ENCODE results near the gene RNF150. TPM values are rescaled to one million over a fixed set of nuclear protein-coding genes. Genes with fewer than 3 reads are reported as not detected.

RNF150 gene
- total RNA-seq, 1 experiment from 2014 or later = 0.15 TPM

- no peaks in the 10 kb centered on the region for H3K9me2 ChIP-seq (ENCODE audit: insufficient read depth)
- DNase-seq = peak; percentile 48 to 51
- H3K4me1 ChIP-seq (replicated peaks; ENCODE audit: insufficient read depth) = peaks cover 13% of the 10 kb centered on the region
- H3K27me3 ChIP-seq (ENCODE audit: insufficient read depth, low read depth) = no peaks in the 10 kb centered on the region
- no peaks in the 10 kb centered on the region for H3K36me3 ChIP-seq (ENCODE audit: low read depth)
- CTCF ChIA-PET = no interaction called here
- no peak overlapping the region for H3K27ac ChIP-seq
- no peak overlapping the region for H3K4me2 ChIP-seq
- H3F3A ChIP-seq (ENCODE audit: insufficient read depth, low read depth) = peaks cover 9% of the 10 kb centered on the region; the same call in 1 of the 2 replicates
- H4K20me1 ChIP-seq (ENCODE audit: insufficient read depth) = no peaks in the 10 kb centered on the region
- POLR2A ChIA-PET (ENCODE audit: unreplicated experiment) = no interaction called here
- no peak overlapping the region for H2AFZ ChIP-seq
- H3K79me2 ChIP-seq (ENCODE audit: low read depth) = no peaks in the 10 kb centered on the region
- BruUV-seq (replicated peaks) = no TSS peak
- no peak overlapping the region for H3K4me3 ChIP-seq
- intact Hi-C loops (cut with micrococcal nuclease; ENCODE audit: unreplicated experiment) = loop anchor here (1.0 to 5.0 kb wide), 5 partner anchors 23 to 1986 kb away; partner anchors contain the start of genes INPP4B, RNF150 and ZNF330
- no peaks in the 10 kb centered on the region for H3K9me3 ChIP-seq (ENCODE audit: insufficient read depth, low read depth)
- TF ChIP-seq CTCF (conservative IDR thresholded peaks at IDR 0.05) = peak; percentile 79
- TF ChIP-seq EZH2 (IDR thresholded peaks at IDR 0.05; ENCODE audit: low read depth) = no peak
Measured at GRCh38 chr4:140861359-140862176, 271.7 kb downstream of the RNF150 start.

DNA sequence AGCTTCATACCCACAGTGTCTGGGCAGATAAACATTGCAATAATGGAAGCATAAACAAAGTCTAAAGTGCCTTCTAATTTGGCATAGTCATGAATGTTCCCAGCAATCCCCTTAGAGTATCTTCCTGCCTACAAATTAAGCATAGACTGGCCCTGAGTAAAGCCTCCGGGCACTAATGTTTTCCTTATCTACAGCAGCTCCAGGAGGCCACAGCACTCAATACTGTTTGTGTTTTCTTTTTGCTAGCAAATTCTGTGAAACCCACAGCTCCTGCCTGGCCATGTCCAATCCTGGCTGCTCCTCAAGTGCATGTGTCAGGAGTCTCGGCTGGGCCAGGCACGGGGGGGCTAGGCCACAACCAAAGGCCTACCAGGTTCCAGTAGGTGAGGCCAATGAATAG lies 274.4 kb downstream of the RNF150 start:
- Histone ChIP-seq H3K27ac (no peak overlapping the region), H2AFZ (no peak overlapping the region), H3K4me1 (replicated peaks; ENCODE audit: insufficient read depth) (peaks cover 19% of the 10 kb centered on the region), H3K27me3 (ENCODE audit: insufficient read depth, low read depth) (no peaks in the 10 kb centered on the region), H4K20me1 (ENCODE audit: insufficient read depth) (no peaks in the 10 kb centered on the region), H3K9me2 (ENCODE audit: insufficient read depth) (no peaks in the 10 kb centered on the region), H3K4me2 (no peak overlapping the region), H3F3A (ENCODE audit: insufficient read depth, low read depth) (peaks cover 14% of the 10 kb centered on the region; the same call in 1 of the 2 replicates), H3K4me3 (no peak overlapping the region), H3K36me3 (ENCODE audit: low read depth) (no peaks in the 10 kb centered on the region), H3K79me2 (ENCODE audit: low read depth) (no peaks in the 10 kb centered on the region), H3K9me3 (ENCODE audit: insufficient read depth, low read depth) (no peaks in the 10 kb centered on the region)
- ChIA-PET CTCF (interaction anchor here (1.0 kb wide), 1 partner anchor 275 kb away, joined by 4 read pairs; the partner anchor contains the start of gene RNF150), POLR2A (ENCODE audit: unreplicated experiment) (no interaction called here)
- intact Hi-C loops (cut with micrococcal nuclease; ENCODE audit: unreplicated experiment) = loop anchor here (10.0 kb wide), 3 partner anchors 604 to 844 kb away; partner anchors contain the start of gene MAML3
- BruUV-seq (replicated peaks) = no TSS peak
- no peak for DNase-seq
- TF ChIP-seq EZH2 (IDR thresholded peaks at IDR 0.05; ENCODE audit: low read depth) (no peak), CTCF (conservative IDR thresholded peaks at IDR 0.05) (no peak)

DNA sequence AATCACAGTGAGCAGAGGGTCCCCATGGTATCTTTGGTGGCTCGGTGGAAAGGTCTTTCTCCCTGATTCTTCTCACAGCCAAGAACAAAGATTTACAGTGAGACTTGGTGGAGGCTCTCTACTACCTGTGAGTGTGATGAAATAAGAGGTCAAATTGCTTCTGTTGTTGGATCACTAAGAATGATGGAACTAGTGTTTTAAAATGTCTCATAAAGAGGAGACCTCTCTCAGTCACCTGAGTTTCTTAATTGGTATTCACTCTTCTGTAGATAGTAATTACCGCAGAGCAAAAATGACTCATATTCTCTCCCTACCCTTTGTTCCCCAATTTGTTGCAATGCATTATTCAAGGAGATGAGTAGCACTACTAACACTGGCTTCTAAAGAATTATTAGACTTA lies 276.2 kb downstream of the RNF150 start:
- Histone ChIP-seq H3F3A (ENCODE audit: insufficient read depth, low read depth) (peaks cover 14% of the 10 kb centered on the region; the same call in 1 of the 2 replicates), H2AFZ (peak overlapping the region; percentile 66), H3K27ac (peak overlapping the region; percentile 88), H4K20me1 (ENCODE audit: insufficient read depth) (no peaks in the 10 kb centered on the region), H3K27me3 (ENCODE audit: insufficient read depth, low read depth) (no peaks in the 10 kb centered on the region), H3K9me2 (ENCODE audit: insufficient read depth) (no peaks in the 10 kb centered on the region), H3K4me2 (peak overlapping the region; percentile 67), H3K9me3 (ENCODE audit: insufficient read depth, low read depth) (no peaks in the 10 kb centered on the region), H3K4me3 (peak overlapping the region; percentile 42; the same call in 1 of the 2 replicates), H3K36me3 (ENCODE audit: low read depth) (no peaks in the 10 kb centered on the region), H3K79me2 (ENCODE audit: low read depth) (no peaks in the 10 kb centered on the region), H3K4me1 (replicated peaks; ENCODE audit: insufficient read depth) (peaks cover 19% of the 10 kb centered on the region)
- intact Hi-C loops (cut with micrococcal nuclease; ENCODE audit: unreplicated experiment) = loop anchor here (10.0 kb wide), 3 partner anchors 602 to 842 kb away; partner anchors contain the start of gene MAML3
- CTCF ChIA-PET = interaction anchor here (0.6 kb wide), 2 partner anchors 28 to 219 kb away, joined by 3 to 4 read pairs; no protein-coding TSS in a partner anchor
- POLR2A ChIA-PET (ENCODE audit: unreplicated experiment) = interaction anchor here (0.6 kb wide), 1 partner anchor 29 kb away, joined by 15 read pairs; no protein-coding TSS in a partner anchor
- DNase-seq = peak in 1 of 2 experiments; percentile 66
- TF ChIP-seq EZH2 (IDR thresholded peaks at IDR 0.05; ENCODE audit: low read depth) (no peak), CTCF (conservative IDR thresholded peaks at IDR 0.05) (no peak)
- BruUV-seq (replicated peaks) = TSS peak; percentile 91

Data from PC-9 (cell line).